A549 (cell line): ENCODE data around the gene DCLRE1A. TPM values are rescaled to one million over a fixed set of nuclear protein-coding genes. Genes with fewer than 3 reads are reported as not detected.

ENCODE experiments used
- ATAC-seq, 2 experiments: fragments of 200-7000 bp in 1 of 2; fragments of >200 bp in 1 of 2; cut with Nextera tagmentation in 1 of 2; cut with Tn5 transposase in 1 of 2; 3 replicates each; pipeline versions ENCODE4 v1.8.0 to v1.9.1; 2018 to 2020; ENCODE audit warnings: mild to moderate bottlenecking in 1 of 2, moderate library complexity in 1 of 2
- CTCF ChIA-PET: fragments of 300-600 bp; sonication (Branson Sonifier 250); formaldehyde crosslinking; extraction: SDS; loops from one replicate; lab custom pipeline; 2021; ENCODE audit warnings: antibody characterized with exemption, inconsistent platforms; lab: Yijun Ruan, JAX
- POLR2A ChIA-PET: fragments of 350-600 bp; formaldehyde crosslinking; extraction: SDS; loops from one replicate; lab custom pipeline; 2021; ENCODE audit warnings: antibody characterized with exemption, inconsistent platforms; lab: Yijun Ruan, JAX
- DNase-seq, 2 experiments: peaks; one replicate each; pipeline versions ENCODE4 v3.0.0 to v3.0.0-alpha.2; 2011 to 2016; ENCODE audit warnings: low read depth in 1 of 2, low spot score in 1 of 2
- FAIRE-seq: peaks from 2 replicates; lab custom pipeline; 2011; peaks lifted over from hg19 to GRCh38; lab: Jason Lieb, UNC
- H3K27ac ChIP-seq, 2 experiments: fragments of >200 bp; sonication (Bioruptor Twin); formaldehyde crosslinking; 3 replicates each; pipeline ENCODE4 v1.5.1; 2016 to 2017
- H3K4me1 ChIP-seq: fragments of >200 bp; sonication (Bioruptor Twin); formaldehyde crosslinking; 3 replicates; pipeline ENCODE4 v1.6.1; 2016
- H3K4me2 ChIP-seq: fragments of >200 bp; sonication (Bioruptor Twin); formaldehyde crosslinking; 3 replicates; pipeline ENCODE4 v1.6.1; 2016
- H3K4me3 ChIP-seq: fragments of >200 bp; sonication (Bioruptor Twin); formaldehyde crosslinking; 3 replicates; pipeline ENCODE4 v1.5.1; 2016
- H3K9me3 ChIP-seq: fragments of >200 bp; sonication (Bioruptor Twin); formaldehyde crosslinking; 3 replicates; pipeline ENCODE4 v1.6.1; 2016
- CHD4 ChIP-seq: fragments of 200-600 bp; sonication (generic); IDR thresholded peaks from 2 replicates; pipeline ENCODE4 v1.6.1; 2016; ENCODE audit warnings: antibody characterized with exemption, mild to moderate bottlenecking, borderline replicate concordance
- CTCF ChIP-seq: fragments of >200 bp; sonication (Bioruptor Twin); formaldehyde crosslinking; IDR thresholded peaks from 3 replicates; pipeline ENCODE4 v1.5.1; 2016
- E2F6 ChIP-seq: IDR thresholded peaks from 2 replicates; pipeline ENCODE4 v1.6.1; 2012; ENCODE audit warnings: low read depth, borderline replicate concordance
- EHF ChIP-seq: fragments of 250-450 bp; sonication (Bioruptor Pico); IDR thresholded peaks from 2 replicates; pipeline ENCODE4 v1.5.0; 2020; ENCODE audit warnings: mild to moderate bottlenecking
- FOSB ChIP-seq: fragments of 250-450 bp; sonication (Bioruptor Pico); IDR thresholded peaks from 2 replicates; pipeline ENCODE4 v1.5.0; 2020; ENCODE audit warnings: mild to moderate bottlenecking, moderate library complexity
- HEYL ChIP-seq: fragments of 250-450 bp; sonication (Bioruptor Pico); IDR thresholded peaks from 2 replicates; pipeline ENCODE4 v1.8.0; 2021; ENCODE audit warnings: mild to moderate bottlenecking, moderate library complexity
- HMGXB4 ChIP-seq: fragments of 250-450 bp; sonication (Bioruptor Pico); IDR thresholded peaks from 2 replicates; pipeline ENCODE4 v1.5.0; 2021; ENCODE audit warnings: mild to moderate bottlenecking, moderate library complexity, borderline replicate concordance
- JUN ChIP-seq, 2 experiments: fragments of >200 bp; sonication (Bioruptor Twin); formaldehyde crosslinking; IDR thresholded peaks; 2 replicates in 1 of 2; 3 replicates in 1 of 2; pipeline ENCODE4 v1.6.1; 2016 to 2017
- JUNB ChIP-seq: fragments of >200 bp; sonication (Bioruptor Twin); formaldehyde crosslinking; IDR thresholded peaks from 2 replicates; pipeline ENCODE4 v1.6.1; 2016
- KDM1A ChIP-seq: fragments of 200-600 bp; sonication (generic); IDR thresholded peaks from 2 replicates; pipeline ENCODE4 v1.6.1; 2016; ENCODE audit warnings: low read depth, mild to moderate bottlenecking
- KDM5A ChIP-seq: fragments of 200-600 bp; sonication (generic); IDR thresholded peaks from 2 replicates; pipeline ENCODE4 v1.6.1; 2016; ENCODE audit warnings: antibody characterized with exemption, mild to moderate bottlenecking
- MAX ChIP-seq: IDR thresholded peaks from 2 replicates; pipeline ENCODE4 v1.6.1; 2012
- PHF8 ChIP-seq: fragments of 200-600 bp; sonication (generic); IDR thresholded peaks from 2 replicates; pipeline ENCODE4 v1.6.1; 2016; ENCODE audit warnings: low read depth, mild to moderate bottlenecking, antibody characterized with exemption, moderate library complexity, borderline replicate concordance
- POLR2A ChIP-seq: IDR thresholded peaks from 2 replicates; pipeline ENCODE4 v1.6.1; 2012; ENCODE audit warnings: mild to moderate bottlenecking, low read length
- REST ChIP-seq: fragments of 200-600 bp; sonication (generic); IDR thresholded peaks from 2 replicates; pipeline ENCODE4 v1.6.1; 2016; ENCODE audit warnings: antibody characterized with exemption, mild to moderate bottlenecking, moderate library complexity
- RFX5 ChIP-seq: fragments of 450-650 bp; IDR thresholded peaks from 2 replicates; pipeline ENCODE4 v1.7.1; 2014; ENCODE audit warnings: antibody characterized with exemption, mild to moderate bottlenecking, moderate library complexity
- ZFP36 ChIP-seq: fragments of 450-650 bp; IDR thresholded peaks from 2 replicates; pipeline ENCODE4 v1.6.1; 2014; ENCODE audit warnings: borderline replicate concordance; ENCODE audit not compliant: partially characterized antibody
- ZNF302 ChIP-seq: fragments of 250-450 bp; sonication (Bioruptor Pico); IDR thresholded peaks from 2 replicates; pipeline ENCODE4 v1.9.0; 2021; ENCODE audit warnings: inconsistent platforms, mild to moderate bottlenecking, moderate library complexity
- WGBS: methylation state at CpG from one replicate; pipeline ENCODE4 v1.1.6; 2017; ENCODE audit errors: missing lambda C conversion rate; 5-methylcytosine and 5-hydroxymethylcytosine counted together
- polyA minus RNA-seq: library from RNA; depleted of rRNA, polyadenylated mRNA; stranded (reverse); fragments of >200 nt; gene quantifications from 2 replicates; pipeline ENCODE4 v1.2.3, GENCODE V29; 2011; rRNA and poly(A)+ RNA removed
- polyA plus RNA-seq, 4 experiments: library from polyadenylated mRNA; depleted of rRNA in 3 of 4; stranded (reverse); fragments of >200 nt; fragmentation: RNase III in 1 of 4; extraction: RNeasy Plus Mini Kit Qiagen cat#74134 plus additional on column Dnase treatment in 1 of 4; gene quantifications; 2 replicates in 3 of 4; 3 replicates in 1 of 4; pipeline ENCODE4 v1.2.3, GENCODE V29; 2011 to 2017

Gene DCLRE1A
- polyA plus RNA-seq (2011; rRNA removed) (22.8 and 26.8 TPM in 2 replicates), polyA plus RNA-seq (2017; fragmentation: RNase III; extraction: RNeasy Plus Mini Kit Qiagen cat#74134 plus additional on column Dnase treatment) (11.5 to 12.8 TPM (median 11.8 TPM) in 3 replicates), polyA minus RNA-seq (11.2 and 11.7 TPM in 2 replicates)
- 5.3 and 6.3 TPM in 2 replicates for polyA plus RNA-seq (2012; cell fraction: cytosol; rRNA removed)
- 3.0 and 4.3 TPM in 2 replicates for polyA plus RNA-seq (2012; cell fraction: nucleus; rRNA removed)

- peaks cover 50% of the 10 kb centered on the region for H3K4me1 ChIP-seq
- H3K27ac ChIP-seq: peak within 1 kb of the TSS; percentile 85 to 96
- H3K4me3 ChIP-seq: peak within 1 kb of the TSS; percentile 68
- DNase-seq (peak; percentile 59 to 91), FAIRE-seq (no peak), ATAC-seq (peak; percentile 88 to 90)
- WGBS: 3% methylated on average over 36 of the region's 39 CpGs
- no peaks in the 10 kb centered on the region for H3K9me3 ChIP-seq
- ChIA-PET CTCF (interaction anchor here (0.8 kb wide), 1 partner anchor 20 kb away, joined by 3 read pairs; no protein-coding TSS in a partner anchor), POLR2A (no interaction called here)
- peak; percentile 76 for TF ChIP-seq MAX
- TF ChIP-seq JUN (IDR thresholded peaks at IDR 0.05): peak; percentile 65 to 79; a peak in 3 of 5 replicates
- peak; percentile 30; the same call in 1 of the 2 replicates for TF ChIP-seq POLR2A
- TF ChIP-seq KDM5A: peak; percentile 35; the same call in 1 of the 2 replicates
- 0 out of 2 replicates have a peak, but pooled peaks have one; percentile 16 for TF ChIP-seq FOSB
- peak; percentile 67; the same call in 1 of the 2 replicates for TF ChIP-seq EHF (CRISPR knock-in tag)
- TF ChIP-seq E2F6: peak; percentile 90
- no peak for TF ChIP-seq CTCF
- TF ChIP-seq PHF8: peak; percentile 41; the same call in 1 of the 2 replicates
- TF ChIP-seq REST: peak; percentile 16
- TF ChIP-seq RFX5: no peak
- TF ChIP-seq JUNB: no peak
- no peak for TF ChIP-seq HMGXB4 (CRISPR knock-in tag)
- H3K4me2 ChIP-seq: peak within 1 kb of the TSS; percentile 96
These were observed at the start of gene DCLRE1A, which contains the start of gene NHLRC2 for GRCh38 chr10:113854013-113854760. DCLRE1A (minus strand) TSS chr10:113854082; CDS start chr10:113853182, 900 bp downstream. NHLRC2 (plus strand) TSS chr10:113854661; CDS start chr10:113854873, 212 bp downstream.

GRCh38 chr10:113899952-113900598, 46.2 kb upstream of the DCLRE1A start:
- no peak for FAIRE-seq

More at GRCh38 chr10:113899952-113900598, 46.2 kb upstream of the DCLRE1A start:
- no peak overlapping the region for H3K27ac ChIP-seq
- 96% methylated on average over 2 of the region's 2 CpGs for WGBS
- ATAC-seq: no peak
- peaks cover 8% of the 10 kb centered on the region; the same call in 2 of the 3 replicates for H3K4me1 ChIP-seq
- TF ChIP-seq ZFP36 (peak; percentile 14), ZNF302 (no peak), CHD4 (no peak), KDM1A (no peak), HEYL (CRISPR knock-in tag) (no peak), CTCF (no peak)
- no peak overlapping the region for H3K4me3 ChIP-seq
- DNase-seq: no peak
- no peak overlapping the region for H3K4me2 ChIP-seq
- POLR2A ChIA-PET: no interaction called here
- CTCF ChIA-PET: interaction anchor here (0.6 to 1.0 kb wide), 2 partner anchors 9 to 340 kb away, joined by 3 read pairs; no protein-coding TSS in a partner anchor
- no peaks in the 10 kb centered on the region for H3K9me3 ChIP-seq
